AG04450 (cell line): Measurements from ENCODE around the gene IL10. TPM values are rescaled to one million over a fixed set of nuclear protein-coding genes. Genes with fewer than 3 reads are reported as not detected.
"Not testable (repeated sequence)": the region's sequence is repeated elsewhere in the genome, so short reads cannot be mapped to it uniquely, and the experiment has no call there.

Experiments
- CTCF ChIA-PET: fragments of 300-600, 350-600 bp; formaldehyde crosslinking; extraction: SDS; loops from one replicate; lab custom pipeline; 2022; ENCODE audit warnings: antibody characterized with exemption, inconsistent platforms; lab: Charles Lee
- POLR2A ChIA-PET: fragments of 350-600 bp; formaldehyde crosslinking; extraction: SDS; loops from one replicate; lab custom pipeline; 2021; ENCODE audit warnings: antibody characterized with exemption, inconsistent platforms; lab: Yijun Ruan, JAX
- DNase-seq: peaks from one replicate; pipeline ENCODE4 v3.0.0-alpha.2; 2011; ENCODE audit warnings: low read depth, low spot score
- H3K27ac ChIP-seq: one replicate; pipeline ENCODE4 v1.5.1; 2012; ENCODE audit warnings: low read depth, low read length, control low read depth
- H3K27me3 ChIP-seq: one replicate; pipeline ENCODE4 v1.6.0; 2012; ENCODE audit warnings: low read length; ENCODE audit not compliant: control insufficient read depth, insufficient read depth
- H3K4me3 ChIP-seq: 2 replicates; pipeline ENCODE4 v1.5.1; 2011; ENCODE audit warnings: mild to moderate bottlenecking, low read depth, low read length, control low read depth
- H3K9me3 ChIP-seq: 2 replicates; pipeline ENCODE4 v1.5.1; 2012; ENCODE audit warnings: low read length; ENCODE audit not compliant: control insufficient read depth, insufficient read depth
- polyA plus RNA-seq: library from polyadenylated mRNA; depleted of rRNA; stranded (reverse); fragments of >200 nt; gene quantifications from 2 replicates; pipeline ENCODE4 v1.2.3, GENCODE V29; 2011
- TF ChIP-seq, protein P1 (sequence below): IDR thresholded peaks from 2 replicates; pipeline ENCODE4 v1.5.1; 2011; ENCODE audit warnings: low read depth, low read length, control low read depth, inconsistent platforms

Gene IL10
- polyA plus RNA-seq, 1 experiment: not detected

DNA sequence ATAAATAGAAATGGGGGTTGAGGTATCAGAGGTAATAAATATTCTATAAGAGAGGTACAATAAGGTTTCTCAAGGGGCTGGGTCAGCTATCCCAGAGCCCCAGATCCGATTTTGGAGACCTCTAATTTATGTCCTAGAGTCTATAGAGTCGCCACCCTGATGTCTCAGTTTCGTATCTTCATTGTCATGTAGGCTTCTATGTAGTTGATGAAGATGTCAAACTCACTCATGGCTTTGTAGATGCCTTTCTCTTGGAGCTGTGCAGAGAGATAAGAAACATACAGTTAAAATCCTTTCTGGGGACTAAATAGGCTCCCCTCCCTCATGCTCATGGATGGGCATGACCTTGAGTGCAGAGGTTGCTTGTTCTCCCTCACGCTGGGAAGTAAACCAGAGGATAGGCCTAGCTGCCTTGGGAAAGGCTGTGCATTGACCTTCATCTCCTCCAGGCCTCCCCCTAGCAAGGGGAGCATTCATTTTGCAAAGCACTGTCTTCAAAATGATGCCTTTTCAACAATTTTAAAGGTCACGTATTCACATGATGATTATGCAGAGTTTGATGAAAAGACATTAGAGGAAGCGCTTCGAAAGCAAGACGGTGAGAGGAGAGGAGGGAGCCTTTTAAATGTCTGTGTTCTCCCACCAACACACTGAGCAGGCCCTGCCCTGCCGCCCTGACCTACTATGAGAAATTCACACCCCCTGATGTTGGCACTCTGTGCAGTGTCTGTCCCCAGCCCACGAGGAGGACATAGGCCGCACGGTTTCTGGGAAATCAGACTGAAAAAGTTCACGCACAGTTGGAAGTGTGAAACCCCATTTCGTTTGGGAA lies 3.6 kb downstream of the IL10 start:
- CTCF ChIA-PET: interaction anchor here (1.0 to 3.5 kb wide), 5 partner anchors 32 to 143 kb away, joined by 3 to 18 read pairs (median 4); no protein-coding TSS in a partner anchor
- Histone ChIP-seq H3K9me3 (peaks cover 2% of the 10 kb centered on the region; the same call in 1 of the 2 replicates), H3K27me3 (peaks cover 3% of the 10 kb centered on the region), H3K4me3 (no peak overlapping the region), H3K27ac (no peak overlapping the region)
- no peak for DNase-seq
- TF ChIP-seq, protein P1, sequence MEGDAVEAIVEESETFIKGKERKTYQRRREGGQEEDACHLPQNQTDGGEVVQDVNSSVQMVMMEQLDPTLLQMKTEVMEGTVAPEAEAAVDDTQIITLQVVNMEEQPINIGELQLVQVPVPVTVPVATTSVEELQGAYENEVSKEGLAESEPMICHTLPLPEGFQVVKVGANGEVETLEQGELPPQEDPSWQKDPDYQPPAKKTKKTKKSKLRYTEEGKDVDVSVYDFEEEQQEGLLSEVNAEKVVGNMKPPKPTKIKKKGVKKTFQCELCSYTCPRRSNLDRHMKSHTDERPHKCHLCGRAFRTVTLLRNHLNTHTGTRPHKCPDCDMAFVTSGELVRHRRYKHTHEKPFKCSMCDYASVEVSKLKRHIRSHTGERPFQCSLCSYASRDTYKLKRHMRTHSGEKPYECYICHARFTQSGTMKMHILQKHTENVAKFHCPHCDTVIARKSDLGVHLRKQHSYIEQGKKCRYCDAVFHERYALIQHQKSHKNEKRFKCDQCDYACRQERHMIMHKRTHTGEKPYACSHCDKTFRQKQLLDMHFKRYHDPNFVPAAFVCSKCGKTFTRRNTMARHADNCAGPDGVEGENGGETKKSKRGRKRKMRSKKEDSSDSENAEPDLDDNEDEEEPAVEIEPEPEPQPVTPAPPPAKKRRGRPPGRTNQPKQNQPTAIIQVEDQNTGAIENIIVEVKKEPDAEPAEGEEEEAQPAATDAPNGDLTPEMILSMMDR: no peak
- POLR2A ChIA-PET: no interaction called here

DNA sequence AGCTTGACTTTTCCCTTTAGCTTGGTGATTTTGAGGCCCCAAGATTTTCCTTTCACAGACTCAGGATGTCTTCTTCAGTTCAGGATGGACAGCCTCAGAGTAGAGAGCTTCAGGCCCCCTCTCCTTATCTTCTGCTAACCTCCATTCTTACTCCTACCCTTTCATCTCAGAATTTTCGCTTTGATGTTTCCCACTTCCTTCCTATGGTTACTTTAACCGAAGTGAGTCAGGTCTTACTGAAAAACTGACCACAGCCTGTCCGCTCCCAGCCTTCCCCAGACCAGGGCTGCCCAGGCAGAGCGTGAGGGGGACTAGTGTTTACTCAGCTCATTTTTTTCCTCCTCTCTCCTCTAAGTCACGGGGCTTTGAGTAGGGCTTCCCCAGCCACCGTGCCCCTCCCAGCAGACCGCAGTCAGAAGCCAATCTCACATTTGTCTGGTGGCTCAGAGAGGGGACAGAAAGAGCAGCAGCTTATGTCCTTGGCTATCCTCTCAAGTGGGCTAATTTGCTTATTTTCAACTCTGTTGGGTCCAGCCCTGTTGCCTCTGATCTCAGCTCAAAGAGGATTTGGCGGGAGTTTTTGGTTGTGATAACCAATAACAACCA lies 5.9 kb downstream of the IL10 start:
- peak; percentile 74 for DNase-seq
- Histone ChIP-seq H3K27ac (no peak overlapping the region), H3K9me3 (peaks cover 4% of the 10 kb centered on the region; the same call in 1 of the 2 replicates), H3K4me3 (no peak overlapping the region), H3K27me3 (no peaks in the 10 kb centered on the region)
- TF ChIP-seq, protein P1: no peak
- ChIA-PET POLR2A (interaction anchor here (0.9 to 1.1 kb wide), 2 partner anchors 21 to 51 kb away, joined by 3 to 5 read pairs; no protein-coding TSS in a partner anchor), CTCF (interaction anchor here (0.7 to 3.5 kb wide), 4 partner anchors 32 to 146 kb away, joined by 3 to 18 read pairs (median 8); partner anchors contain the start of gene IL20)

DNA sequence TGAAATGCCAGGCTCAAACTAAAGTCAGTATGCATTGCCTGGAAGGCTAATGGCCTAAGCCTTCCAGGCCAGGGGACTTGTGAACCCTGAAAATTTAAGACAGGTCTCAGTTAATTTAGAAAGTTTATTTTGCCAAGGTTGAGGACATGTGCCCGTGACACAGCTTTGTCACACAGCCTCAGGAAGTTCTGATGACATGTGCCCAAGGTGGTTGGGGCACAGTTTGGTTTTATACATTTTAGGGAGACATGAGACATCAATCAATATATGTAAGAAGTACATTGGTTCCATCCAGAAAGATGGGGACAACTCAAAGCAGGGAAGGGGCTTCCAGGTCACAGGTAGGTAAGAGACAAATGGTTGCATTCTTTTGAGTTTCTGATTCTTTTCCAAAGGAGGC lies 6.5 kb downstream of the IL10 start:
- ChIA-PET POLR2A (interaction anchor here (0.9 kb wide), 1 partner anchor 20 kb away, joined by 3 read pairs; no protein-coding TSS in a partner anchor), CTCF (interaction anchor here (0.7 to 3.5 kb wide), 8 partner anchors 10 to 286 kb away, joined by 3 to 18 read pairs (median 3); partner anchors contain the start of gene IL20)
- H3K9me3 ChIP-seq, H3K4me3 ChIP-seq, DNase-seq, H3K27me3 ChIP-seq, H3K27ac ChIP-seq: not testable (repeated sequence)

DNA sequence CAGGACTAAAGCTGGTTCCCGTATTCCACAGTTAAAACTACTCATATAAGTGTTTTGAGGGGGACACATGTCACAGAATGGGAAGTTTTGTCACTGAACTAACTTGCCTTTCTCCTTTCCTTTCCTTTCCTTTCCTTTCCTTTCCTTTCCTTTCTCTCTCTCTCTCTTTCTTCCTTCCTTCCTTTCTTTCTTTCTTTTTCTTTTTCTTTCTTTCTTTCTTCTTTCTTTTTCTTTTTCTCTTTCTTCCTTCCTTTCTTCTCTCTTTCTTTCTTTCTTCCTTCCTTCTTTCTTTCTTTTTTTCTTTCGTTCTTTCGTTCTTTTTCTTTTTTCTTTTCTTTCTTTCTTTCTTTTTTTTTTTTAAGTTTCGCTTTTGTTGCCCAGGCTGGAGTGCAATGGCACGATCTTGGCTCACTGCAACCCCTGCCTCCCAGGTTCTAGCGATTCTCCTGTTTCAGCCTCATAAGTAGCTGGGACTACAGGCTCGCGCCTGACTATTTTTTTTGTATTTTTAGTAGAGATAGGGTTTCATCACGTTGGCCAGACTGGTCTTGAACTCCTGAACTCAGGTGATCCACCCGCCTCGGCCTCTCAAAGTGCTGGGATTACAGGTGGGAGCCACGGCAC lies 9.4 kb downstream of the IL10 start:
- DNase-seq, H3K27ac ChIP-seq, H3K27me3 ChIP-seq, H3K9me3 ChIP-seq, POLR2A ChIA-PET, H3K4me3 ChIP-seq: not testable (repeated sequence)
- CTCF ChIA-PET: interaction anchor here (2.4 to 2.5 kb wide), 2 partner anchors 10 to 149 kb away, joined by 6 to 14 read pairs; partner anchors contain the start of gene IL10

DNA sequence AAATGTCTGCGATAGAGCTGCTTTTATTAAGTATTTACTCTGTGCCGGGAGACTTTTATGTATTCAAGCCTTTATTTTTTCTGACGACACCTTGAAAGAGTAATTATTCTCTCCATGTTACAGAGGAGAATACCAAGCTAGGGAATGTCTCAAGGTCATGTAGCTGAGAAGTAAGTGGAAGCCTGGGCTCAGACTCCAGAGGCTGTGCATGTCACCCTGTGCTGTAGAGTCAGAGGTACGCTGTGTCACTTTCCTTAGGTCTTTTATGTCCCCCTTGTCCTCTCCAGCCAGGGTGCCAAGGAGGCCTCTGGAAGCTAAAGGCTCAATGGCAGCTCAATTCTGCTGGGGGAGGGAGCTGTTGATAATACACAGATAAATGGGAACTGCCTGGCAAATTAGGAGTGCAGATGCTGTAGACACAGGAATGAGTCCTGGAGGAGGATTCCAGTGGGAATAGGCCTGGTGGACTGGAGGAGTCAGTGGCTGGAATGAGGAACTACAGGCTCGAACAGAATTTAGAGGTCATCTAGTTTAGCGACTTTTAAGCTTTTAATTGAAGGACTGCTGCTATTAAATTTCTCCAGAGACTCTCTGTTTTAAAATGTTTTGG lies 11.0 kb downstream of the IL10 start:
- H3K27me3 ChIP-seq: no peaks in the 10 kb centered on the region
- DNase-seq: no peak
- CTCF ChIA-PET: interaction anchor here (0.6 to 2.5 kb wide), 12 partner anchors 9 to 151 kb away, joined by 3 to 14 read pairs (median 6); partner anchors contain the start of genes IL10, IL19 and IL20
- POLR2A ChIA-PET: no interaction called here
- H3K4me3 ChIP-seq: no peak overlapping the region
- H3K27ac ChIP-seq: no peak overlapping the region
- TF ChIP-seq, protein P1: peak; percentile 47
- peaks cover 4% of the 10 kb centered on the region; the same call in 1 of the 2 replicates for H3K9me3 ChIP-seq
